WTC11 (cell line): ENCODE data around the gene KLHL26. TPM values are rescaled to one million over a fixed set of nuclear protein-coding genes. Genes with fewer than 3 reads are reported as not detected.
A peak's percentile ranks its signal among the peaks of the same experiment; 100 is the strongest.

Experiments
- ATAC-seq: fragments of 200-7000 bp; cut with Tn5 transposase; 2 replicates; pipeline ENCODE4 v1.10.0; 2021; ENCODE audit warnings: mild to moderate bottlenecking, moderate library complexity
- CTCF ChIA-PET: fragments of 300-600 bp; sonication (Branson Sonifier 250); formaldehyde crosslinking; loops from one replicate; lab custom pipeline; 2021; ENCODE audit warnings: antibody characterized with exemption; lab: Charles Lee
- POLR2A ChIA-PET: fragments of 350-600 bp; sonication (Branson Sonifier 250); formaldehyde crosslinking; loops from one replicate; lab custom pipeline; 2021; ENCODE audit warnings: antibody characterized with exemption; lab: Charles Lee
- DNase-seq: peaks from one replicate; pipeline ENCODE4 v3.0.0; 2021; ENCODE audit warnings: low spot score
- H3K27ac Mint-ChIP-seq: 2 replicates; pipeline ENCODE4 v1.8.0; 2021; ENCODE audit warnings: mixed read lengths
- H3K27me3 Mint-ChIP-seq: 2 replicates; pipeline ENCODE4 v1.8.0; 2021; ENCODE audit warnings: low read depth, mild to moderate bottlenecking, moderate library complexity, mixed read lengths
- H3K36me3 Mint-ChIP-seq: 2 replicates; pipeline ENCODE4 v1.8.0; 2021; ENCODE audit warnings: mixed read lengths
- H3K4me1 Mint-ChIP-seq: 2 replicates; pipeline ENCODE4 v1.8.0; 2022; ENCODE audit warnings: mixed read lengths
- H3K4me3 Mint-ChIP-seq: 2 replicates; pipeline ENCODE4 v1.8.0; 2021; ENCODE audit warnings: mild to moderate bottlenecking, moderate library complexity, mixed read lengths
- H3K9me3 Mint-ChIP-seq: 2 replicates; pipeline ENCODE4 v1.8.0; 2021; ENCODE audit warnings: mixed read lengths
- FOXK1 ChIP-seq: sonication (generic); formaldehyde crosslinking; IDR thresholded peaks from 2 replicates; pipeline ENCODE4 v1.8.0; 2022; ENCODE audit warnings: mild to moderate bottlenecking, moderate library complexity, missing genetic modification reagents
- FOXP1 ChIP-seq: sonication (generic); formaldehyde crosslinking; IDR thresholded peaks from 2 replicates; pipeline ENCODE4 v1.8.0; 2022; ENCODE audit warnings: missing genetic modification reagents, mild to moderate bottlenecking, moderate library complexity, borderline replicate concordance
- GRHL2 ChIP-seq: fragments of 250-450 bp; sonication (Bioruptor Pico); IDR thresholded peaks from 2 replicates; pipeline ENCODE4 v1.8.0; 2022; ENCODE audit warnings: mild to moderate bottlenecking, moderate library complexity; ENCODE audit not compliant: insufficient replicate concordance, severe bottlenecking
- HMGA2 ChIP-seq: fragments of 250-450 bp; sonication (Bioruptor Pico); IDR thresholded peaks from 2 replicates; pipeline ENCODE4 v1.4.0; 2021; ENCODE audit warnings: mild to moderate bottlenecking, moderate library complexity
- NFATC4 ChIP-seq: fragments of 250-450 bp; sonication (Bioruptor Pico); IDR thresholded peaks from 2 replicates; pipeline ENCODE4 v1.9.0; 2021; ENCODE audit warnings: mild to moderate bottlenecking
- NR3C1 ChIP-seq: sonication (generic); formaldehyde crosslinking; conservative IDR thresholded peaks from 2 replicates; pipeline ENCODE4 v1.8.1; 2023; ENCODE audit warnings: low read depth, mild to moderate bottlenecking, missing genetic modification reagents
- RELA ChIP-seq: sonication (generic); formaldehyde crosslinking; IDR thresholded peaks from 2 replicates; pipeline ENCODE4 v1.8.1; 2022; ENCODE audit warnings: missing genetic modification reagents, mild to moderate bottlenecking, borderline replicate concordance
- TCF7 ChIP-seq: sonication (generic); formaldehyde crosslinking; IDR thresholded peaks from 2 replicates; pipeline ENCODE4 v1.8.0; 2022; ENCODE audit warnings: mild to moderate bottlenecking, low read depth, missing genetic modification reagents, moderate library complexity
- TEAD1 ChIP-seq: sonication (generic); formaldehyde crosslinking; IDR thresholded peaks from 2 replicates; pipeline ENCODE4 v1.8.0; 2022; ENCODE audit warnings: mild to moderate bottlenecking, missing genetic modification reagents
- ZNF263 ChIP-seq: sonication (generic); formaldehyde crosslinking; IDR thresholded peaks from 2 replicates; pipeline ENCODE4 v1.8.1; 2022; ENCODE audit warnings: low read depth, mild to moderate bottlenecking, moderate library complexity, missing genetic modification reagents
- ZNF416 ChIP-seq: fragments of 250-450 bp; sonication (Bioruptor Pico); IDR thresholded peaks from 2 replicates; pipeline ENCODE4 v1.9.0; 2021; ENCODE audit warnings: mild to moderate bottlenecking, inconsistent platforms
- total RNA-seq: library from RNA; stranded (reverse); gene quantifications from 3 replicates; pipeline ENCODE4 v1.2.3, GENCODE V29; 2021
- TF ChIP-seq, protein P1 (sequence below): fragments of 250-450 bp; sonication (Bioruptor Pico); IDR thresholded peaks from 2 replicates; pipeline ENCODE4 v1.8.0; 2021; ENCODE audit warnings: mild to moderate bottlenecking
- TF ChIP-seq, protein P2 (sequence below): sonication (generic); formaldehyde crosslinking; IDR thresholded peaks from 2 replicates; pipeline ENCODE4 v1.8.0; 2022; ENCODE audit warnings: mild to moderate bottlenecking, missing genetic modification reagents
- TF ChIP-seq, protein P3 (sequence below): sonication (generic); formaldehyde crosslinking; IDR thresholded peaks from 2 replicates; pipeline ENCODE4 v1.8.1; 2022; ENCODE audit warnings: low read depth, missing genetic modification reagents, borderline replicate concordance
- TF ChIP-seq, protein P4 (sequence below): sonication (generic); formaldehyde crosslinking; IDR thresholded peaks from 2 replicates; pipeline ENCODE4 v1.8.1; 2023; ENCODE audit warnings: mild to moderate bottlenecking, moderate library complexity, missing genetic modification reagents
- TF ChIP-seq, protein P5 (sequence below): sonication (generic); formaldehyde crosslinking; IDR thresholded peaks from 2 replicates; pipeline ENCODE4 v1.8.1; 2022; ENCODE audit warnings: mild to moderate bottlenecking, missing genetic modification reagents, moderate library complexity, borderline replicate concordance
- TF ChIP-seq, protein P6 (sequence below): sonication (generic); formaldehyde crosslinking; IDR thresholded peaks from 2 replicates; pipeline ENCODE4 v1.8.1; 2023; ENCODE audit warnings: mild to moderate bottlenecking, missing genetic modification reagents
- TF ChIP-seq, protein P7 (sequence below): fragments of 250-450 bp; sonication (Bioruptor Pico); IDR thresholded peaks from 2 replicates; pipeline ENCODE4 v2.1.2; 2022; ENCODE audit warnings: mild to moderate bottlenecking, moderate library complexity
- TF ChIP-seq, protein P8 (sequence below): sonication (generic); formaldehyde crosslinking; IDR thresholded peaks from 2 replicates; pipeline ENCODE4 v1.8.0; 2023; ENCODE audit warnings: missing genetic modification reagents
- TF ChIP-seq, protein P9 (sequence below): sonication (generic); formaldehyde crosslinking; IDR thresholded peaks from 2 replicates; pipeline ENCODE4 v1.8.1; 2022; ENCODE audit warnings: mild to moderate bottlenecking, moderate library complexity, missing genetic modification reagents

KLHL26 gene
- total RNA-seq, 1 experiment from 2014 or later: 13.1 TPM

DNA sequence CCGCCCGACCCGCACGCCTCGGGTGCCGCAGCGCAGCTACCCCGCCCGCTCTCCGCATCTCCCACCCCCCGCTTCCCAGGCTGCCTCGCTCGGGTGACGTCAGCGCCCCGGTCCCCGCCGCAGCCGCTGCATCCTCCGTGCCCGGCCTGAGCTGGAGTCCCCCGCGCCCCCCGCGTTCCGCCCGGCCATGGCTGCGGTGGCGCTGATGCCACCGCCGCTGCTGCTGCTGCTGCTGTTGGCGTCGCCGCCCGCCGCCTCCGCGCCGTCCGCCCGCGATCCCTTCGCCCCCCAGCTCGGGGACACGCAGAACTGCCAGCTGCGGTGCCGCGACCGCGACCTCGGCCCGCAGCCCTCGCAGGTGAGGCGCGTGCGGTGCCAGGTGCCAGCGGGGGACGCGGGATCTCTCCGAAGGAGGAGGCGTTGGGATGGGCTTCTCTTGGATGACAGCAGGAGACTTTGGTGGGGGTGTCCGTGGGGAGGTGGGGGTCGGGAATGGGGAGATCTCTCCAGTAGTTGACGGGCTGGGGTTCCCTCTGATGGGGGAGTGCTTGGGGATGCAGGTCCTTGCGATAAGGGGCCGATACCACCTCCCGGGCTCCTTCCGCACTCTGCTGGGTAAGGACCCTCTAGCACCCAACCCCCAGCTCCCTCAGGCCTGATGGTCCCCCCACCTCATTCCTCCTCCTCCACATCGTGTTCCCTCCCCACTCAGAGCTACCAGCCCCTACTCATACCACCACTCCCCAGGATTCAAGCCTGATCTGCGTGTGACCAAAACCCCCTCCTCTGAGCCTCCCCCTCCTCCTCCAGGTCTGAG lies 23.8 kb upstream of the KLHL26 start, which contains the start of gene TMEM59L:
Gene TMEM59L, plus strand, starts transcription at position 99 of the 817 bp plus-strand sequence. Its CDS starts 89 bp downstream, at position 188.
- ChIA-PET CTCF (interaction anchor here (0.7 to 3.4 kb wide), 13 partner anchors 11 to 234 kb away, joined by 3 to 14 read pairs (median 4); no protein-coding TSS in a partner anchor), POLR2A (interaction anchor here (0.7 to 2.4 kb wide), 3 partner anchors 8 to 24 kb away, joined by 4 to 8 read pairs (median 7); no protein-coding TSS in a partner anchor)
- H3K27ac Mint-ChIP-seq: no peak within 1 kb of the TSS
- peaks cover 7% of the 10 kb centered on the region for H3K9me3 Mint-ChIP-seq
- H3K4me3 Mint-ChIP-seq: peak within 1 kb of the TSS; percentile 80
- DNase-seq: peak; percentile 60
- peaks cover 5% of the 10 kb centered on the region for H3K36me3 Mint-ChIP-seq
- peaks cover 38% of the 10 kb centered on the region for H3K4me1 Mint-ChIP-seq
- peaks cover 78% of the 10 kb centered on the region for H3K27me3 Mint-ChIP-seq
- ATAC-seq: no peak; the same call in 1 of the 2 replicates
- TF ChIP-seq NFATC4 (CRISPR knock-in tag): no peak
- TF ChIP-seq, protein P1, sequence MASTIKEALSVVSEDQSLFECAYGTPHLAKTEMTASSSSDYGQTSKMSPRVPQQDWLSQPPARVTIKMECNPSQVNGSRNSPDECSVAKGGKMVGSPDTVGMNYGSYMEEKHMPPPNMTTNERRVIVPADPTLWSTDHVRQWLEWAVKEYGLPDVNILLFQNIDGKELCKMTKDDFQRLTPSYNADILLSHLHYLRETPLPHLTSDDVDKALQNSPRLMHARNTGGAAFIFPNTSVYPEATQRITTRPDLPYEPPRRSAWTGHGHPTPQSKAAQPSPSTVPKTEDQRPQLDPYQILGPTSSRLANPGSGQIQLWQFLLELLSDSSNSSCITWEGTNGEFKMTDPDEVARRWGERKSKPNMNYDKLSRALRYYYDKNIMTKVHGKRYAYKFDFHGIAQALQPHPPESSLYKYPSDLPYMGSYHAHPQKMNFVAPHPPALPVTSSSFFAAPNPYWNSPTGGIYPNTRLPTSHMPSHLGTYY (CRISPR knock-in tag): no peak
- TF ChIP-seq HMGA2 (CRISPR knock-in tag): no peak
- TF ChIP-seq ZNF416: no peak
- peak; percentile 84 for TF ChIP-seq RELA (CRISPR knock-in tag)
- TF ChIP-seq, protein P2, sequence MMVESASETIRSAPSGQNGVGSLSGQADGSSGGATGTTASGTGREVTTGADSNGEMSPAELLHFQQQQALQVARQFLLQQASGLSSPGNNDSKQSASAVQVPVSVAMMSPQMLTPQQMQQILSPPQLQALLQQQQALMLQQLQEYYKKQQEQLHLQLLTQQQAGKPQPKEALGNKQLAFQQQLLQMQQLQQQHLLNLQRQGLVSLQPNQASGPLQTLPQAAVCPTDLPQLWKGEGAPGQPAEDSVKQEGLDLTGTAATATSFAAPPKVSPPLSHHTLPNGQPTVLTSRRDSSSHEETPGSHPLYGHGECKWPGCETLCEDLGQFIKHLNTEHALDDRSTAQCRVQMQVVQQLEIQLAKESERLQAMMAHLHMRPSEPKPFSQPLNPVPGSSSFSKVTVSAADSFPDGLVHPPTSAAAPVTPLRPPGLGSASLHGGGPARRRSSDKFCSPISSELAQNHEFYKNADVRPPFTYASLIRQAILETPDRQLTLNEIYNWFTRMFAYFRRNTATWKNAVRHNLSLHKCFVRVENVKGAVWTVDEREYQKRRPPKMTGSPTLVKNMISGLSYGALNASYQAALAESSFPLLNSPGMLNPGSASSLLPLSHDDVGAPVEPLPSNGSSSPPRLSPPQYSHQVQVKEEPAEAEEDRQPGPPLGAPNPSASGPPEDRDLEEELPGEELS (CRISPR knock-in tag): peak; percentile 77
- no peak for TF ChIP-seq NR3C1 (CRISPR knock-in tag)
- 0 out of 2 replicates have a peak, but pooled peaks have one; percentile 20 for TF ChIP-seq TCF7 (CRISPR knock-in tag)
- TF ChIP-seq FOXP1 (CRISPR knock-in tag): 0 out of 2 replicates have a peak, but pooled peaks have one; percentile 26
- TF ChIP-seq ZNF263 (CRISPR knock-in tag): peak; percentile 51; the same call in 1 of the 2 replicates
- TF ChIP-seq TEAD1 (CRISPR knock-in tag): 0 out of 2 replicates have a peak, but pooled peaks have one; percentile 16
- TF ChIP-seq, protein P3, sequence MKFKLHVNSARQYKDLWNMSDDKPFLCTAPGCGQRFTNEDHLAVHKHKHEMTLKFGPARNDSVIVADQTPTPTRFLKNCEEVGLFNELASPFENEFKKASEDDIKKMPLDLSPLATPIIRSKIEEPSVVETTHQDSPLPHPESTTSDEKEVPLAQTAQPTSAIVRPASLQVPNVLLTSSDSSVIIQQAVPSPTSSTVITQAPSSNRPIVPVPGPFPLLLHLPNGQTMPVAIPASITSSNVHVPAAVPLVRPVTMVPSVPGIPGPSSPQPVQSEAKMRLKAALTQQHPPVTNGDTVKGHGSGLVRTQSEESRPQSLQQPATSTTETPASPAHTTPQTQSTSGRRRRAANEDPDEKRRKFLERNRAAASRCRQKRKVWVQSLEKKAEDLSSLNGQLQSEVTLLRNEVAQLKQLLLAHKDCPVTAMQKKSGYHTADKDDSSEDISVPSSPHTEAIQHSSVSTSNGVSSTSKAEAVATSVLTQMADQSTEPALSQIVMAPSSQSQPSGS (CRISPR knock-in tag): no peak
- TF ChIP-seq, protein P4, sequence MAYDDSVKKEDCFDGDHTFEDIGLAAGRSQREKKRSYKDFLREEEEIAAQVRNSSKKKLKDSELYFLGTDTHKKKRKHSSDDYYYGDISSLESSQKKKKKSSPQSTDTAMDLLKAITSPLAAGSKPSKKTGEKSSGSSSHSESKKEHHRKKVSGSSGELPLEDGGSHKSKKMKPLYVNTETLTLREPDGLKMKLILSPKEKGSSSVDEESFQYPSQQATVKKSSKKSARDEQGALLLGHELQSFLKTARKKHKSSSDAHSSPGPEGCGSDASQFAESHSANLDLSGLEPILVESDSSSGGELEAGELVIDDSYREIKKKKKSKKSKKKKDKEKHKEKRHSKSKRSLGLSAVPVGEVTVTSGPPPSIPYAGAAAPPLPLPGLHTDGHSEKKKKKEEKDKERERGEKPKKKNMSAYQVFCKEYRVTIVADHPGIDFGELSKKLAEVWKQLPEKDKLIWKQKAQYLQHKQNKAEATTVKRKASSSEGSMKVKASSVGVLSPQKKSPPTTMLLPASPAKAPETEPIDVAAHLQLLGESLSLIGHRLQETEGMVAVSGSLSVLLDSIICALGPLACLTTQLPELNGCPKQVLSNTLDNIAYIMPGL (CRISPR knock-in tag): peak; percentile 59; the same call in 1 of the 2 replicates
- TF ChIP-seq, protein P5, sequence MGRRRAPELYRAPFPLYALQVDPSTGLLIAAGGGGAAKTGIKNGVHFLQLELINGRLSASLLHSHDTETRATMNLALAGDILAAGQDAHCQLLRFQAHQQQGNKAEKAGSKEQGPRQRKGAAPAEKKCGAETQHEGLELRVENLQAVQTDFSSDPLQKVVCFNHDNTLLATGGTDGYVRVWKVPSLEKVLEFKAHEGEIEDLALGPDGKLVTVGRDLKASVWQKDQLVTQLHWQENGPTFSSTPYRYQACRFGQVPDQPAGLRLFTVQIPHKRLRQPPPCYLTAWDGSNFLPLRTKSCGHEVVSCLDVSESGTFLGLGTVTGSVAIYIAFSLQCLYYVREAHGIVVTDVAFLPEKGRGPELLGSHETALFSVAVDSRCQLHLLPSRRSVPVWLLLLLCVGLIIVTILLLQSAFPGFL (CRISPR knock-in tag): no peak
- TF ChIP-seq FOXK1: 0 out of 2 replicates have a peak, but pooled peaks have one; percentile 42
- TF ChIP-seq, protein P6, sequence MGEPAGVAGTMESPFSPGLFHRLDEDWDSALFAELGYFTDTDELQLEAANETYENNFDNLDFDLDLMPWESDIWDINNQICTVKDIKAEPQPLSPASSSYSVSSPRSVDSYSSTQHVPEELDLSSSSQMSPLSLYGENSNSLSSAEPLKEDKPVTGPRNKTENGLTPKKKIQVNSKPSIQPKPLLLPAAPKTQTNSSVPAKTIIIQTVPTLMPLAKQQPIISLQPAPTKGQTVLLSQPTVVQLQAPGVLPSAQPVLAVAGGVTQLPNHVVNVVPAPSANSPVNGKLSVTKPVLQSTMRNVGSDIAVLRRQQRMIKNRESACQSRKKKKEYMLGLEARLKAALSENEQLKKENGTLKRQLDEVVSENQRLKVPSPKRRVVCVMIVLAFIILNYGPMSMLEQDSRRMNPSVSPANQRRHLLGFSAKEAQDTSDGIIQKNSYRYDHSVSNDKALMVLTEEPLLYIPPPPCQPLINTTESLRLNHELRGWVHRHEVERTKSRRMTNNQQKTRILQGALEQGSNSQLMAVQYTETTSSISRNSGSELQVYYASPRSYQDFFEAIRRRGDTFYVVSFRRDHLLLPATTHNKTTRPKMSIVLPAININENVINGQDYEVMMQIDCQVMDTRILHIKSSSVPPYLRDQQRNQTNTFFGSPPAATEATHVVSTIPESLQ: no peak
- TF ChIP-seq, protein P7, sequence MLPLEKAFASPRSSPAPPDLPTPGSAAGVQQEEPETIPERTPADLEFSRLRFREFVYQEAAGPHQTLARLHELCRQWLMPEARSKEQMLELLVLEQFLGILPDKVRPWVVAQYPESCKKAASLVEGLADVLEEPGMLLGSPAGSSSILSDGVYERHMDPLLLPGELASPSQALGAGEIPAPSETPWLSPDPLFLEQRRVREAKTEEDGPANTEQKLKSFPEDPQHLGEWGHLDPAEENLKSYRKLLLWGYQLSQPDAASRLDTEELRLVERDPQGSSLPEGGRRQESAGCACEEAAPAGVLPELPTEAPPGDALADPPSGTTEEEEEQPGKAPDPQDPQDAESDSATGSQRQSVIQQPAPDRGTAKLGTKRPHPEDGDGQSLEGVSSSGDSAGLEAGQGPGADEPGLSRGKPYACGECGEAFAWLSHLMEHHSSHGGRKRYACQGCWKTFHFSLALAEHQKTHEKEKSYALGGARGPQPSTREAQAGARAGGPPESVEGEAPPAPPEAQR (CRISPR knock-in tag): no peak
- TF ChIP-seq, protein P8, sequence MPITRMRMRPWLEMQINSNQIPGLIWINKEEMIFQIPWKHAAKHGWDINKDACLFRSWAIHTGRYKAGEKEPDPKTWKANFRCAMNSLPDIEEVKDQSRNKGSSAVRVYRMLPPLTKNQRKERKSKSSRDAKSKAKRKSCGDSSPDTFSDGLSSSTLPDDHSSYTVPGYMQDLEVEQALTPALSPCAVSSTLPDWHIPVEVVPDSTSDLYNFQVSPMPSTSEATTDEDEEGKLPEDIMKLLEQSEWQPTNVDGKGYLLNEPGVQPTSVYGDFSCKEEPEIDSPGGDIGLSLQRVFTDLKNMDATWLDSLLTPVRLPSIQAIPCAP (CRISPR knock-in tag): 0 out of 2 replicates have a peak, but pooled peaks have one; percentile 30
- TF ChIP-seq GRHL2: no peak
- TF ChIP-seq, protein P9, sequence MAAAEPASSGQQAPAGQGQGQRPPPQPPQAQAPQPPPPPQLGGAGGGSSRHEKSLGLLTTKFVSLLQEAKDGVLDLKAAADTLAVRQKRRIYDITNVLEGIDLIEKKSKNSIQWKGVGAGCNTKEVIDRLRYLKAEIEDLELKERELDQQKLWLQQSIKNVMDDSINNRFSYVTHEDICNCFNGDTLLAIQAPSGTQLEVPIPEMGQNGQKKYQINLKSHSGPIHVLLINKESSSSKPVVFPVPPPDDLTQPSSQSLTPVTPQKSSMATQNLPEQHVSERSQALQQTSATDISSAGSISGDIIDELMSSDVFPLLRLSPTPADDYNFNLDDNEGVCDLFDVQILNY (CRISPR knock-in tag): 0 out of 2 replicates have a peak, but pooled peaks have one; percentile 28
